GM18505 (cell line): Measurements from ENCODE around the gene HIPK2.

Source experiments
- ATAC-seq: cut with Tn5 transposase; IDR thresholded peaks from one replicate; pipeline ENCODE4 v1.9.1; 2021; ENCODE audit not compliant: unreplicated experiment
- POLR2A ChIP-seq: IDR thresholded peaks from 4 replicates; pipeline ENCODE4 v1.6.1; 2011; ENCODE audit warnings: borderline replicate concordance; ENCODE audit not compliant: insufficient read depth, insufficient read length; ENCODE audit errors: extremely low read depth

HIPK2 gene

DNA sequence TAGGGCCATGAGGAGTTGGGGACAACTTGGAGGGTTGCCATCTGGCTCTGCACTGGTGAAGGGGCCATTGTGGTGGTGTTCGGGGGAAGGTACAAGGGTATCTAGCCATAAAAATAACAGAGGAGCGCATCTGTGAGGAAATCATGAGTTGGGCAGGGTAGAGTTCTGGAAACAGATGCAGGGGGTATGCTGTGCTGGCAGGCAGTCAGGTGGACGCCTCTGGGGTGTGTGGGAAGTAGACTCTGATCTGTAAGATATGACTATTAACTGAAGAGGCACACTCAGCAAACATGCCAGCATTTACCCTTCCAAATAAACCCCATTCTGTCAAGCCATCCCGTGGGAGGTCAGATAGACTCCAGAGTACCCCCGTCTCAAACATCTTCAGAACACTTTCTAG lies 174.5 kb downstream of the HIPK2 start:
- no peak for TF ChIP-seq POLR2A
- no peak for ATAC-seq

DNA sequence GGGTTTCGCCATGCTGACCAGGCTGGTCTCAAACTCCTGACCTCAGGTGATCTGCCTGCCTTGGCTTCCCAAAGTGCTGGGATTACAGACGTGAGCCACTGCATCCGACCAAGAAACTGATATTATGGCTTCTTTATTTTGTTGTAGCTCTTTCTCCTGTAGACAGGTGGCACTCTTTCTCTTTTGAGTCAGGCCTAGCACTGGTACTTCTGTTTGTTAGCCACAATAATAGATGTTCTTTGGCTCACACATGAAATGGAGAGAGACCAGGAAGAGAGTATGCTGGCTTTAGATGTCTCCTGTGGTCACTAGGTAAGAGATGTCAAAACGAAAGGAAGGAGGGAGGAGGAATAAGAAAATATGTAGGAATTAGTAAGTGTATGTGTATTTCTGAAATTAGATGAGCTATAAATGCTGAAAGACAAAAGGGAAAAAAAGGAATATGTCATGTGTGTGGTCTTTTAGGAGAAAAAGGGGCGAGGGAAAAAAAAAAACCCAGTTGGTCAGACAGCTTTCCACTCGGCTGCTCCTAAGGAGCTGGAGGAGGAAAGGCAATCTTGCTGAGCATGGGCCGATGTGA lies 175.6 kb downstream of the HIPK2 start:
- no peak for TF ChIP-seq POLR2A
- no peak for ATAC-seq

DNA sequence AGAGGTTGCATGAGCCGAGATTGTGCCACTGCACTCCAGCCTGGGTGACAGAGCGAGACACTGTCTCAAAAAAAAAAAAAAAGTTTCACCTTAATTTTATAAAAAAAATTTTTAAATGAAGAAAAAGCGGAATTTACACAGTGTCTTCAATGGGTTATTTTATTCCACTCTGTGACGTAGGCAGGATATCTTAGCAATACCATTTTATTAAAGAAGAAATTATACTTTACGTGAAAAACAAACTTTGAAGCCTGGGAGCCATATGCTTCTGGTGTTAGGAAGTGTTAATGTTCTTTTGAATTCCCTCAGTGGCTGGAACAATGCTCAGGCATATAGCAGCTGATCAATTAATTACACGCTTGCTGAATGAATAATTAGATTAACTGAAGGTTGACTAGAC lies 176.6 kb downstream of the HIPK2 start:
- no peak for ATAC-seq
- TF ChIP-seq POLR2A: no peak

DNA sequence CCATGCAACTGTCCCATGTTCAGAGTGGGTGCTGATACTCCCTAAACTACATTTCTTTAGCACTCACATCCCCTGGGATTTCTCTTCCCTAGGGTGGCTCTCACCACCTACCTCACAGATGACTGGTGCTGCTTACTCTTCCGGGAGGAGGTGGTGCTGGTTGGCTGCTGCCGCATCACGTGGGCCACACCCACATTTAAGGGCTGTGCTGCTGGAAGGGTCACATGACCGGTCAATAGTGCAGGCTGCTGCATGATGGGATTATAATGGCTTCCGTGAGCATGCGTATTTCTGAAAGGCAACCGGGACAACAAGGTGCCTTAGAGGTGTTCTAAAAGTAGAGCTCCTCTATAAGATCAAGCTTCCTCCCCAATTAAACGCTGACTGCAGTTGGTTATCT lies 177.5 kb downstream of the HIPK2 start:
- no peak for TF ChIP-seq POLR2A
- no peak for ATAC-seq

DNA sequence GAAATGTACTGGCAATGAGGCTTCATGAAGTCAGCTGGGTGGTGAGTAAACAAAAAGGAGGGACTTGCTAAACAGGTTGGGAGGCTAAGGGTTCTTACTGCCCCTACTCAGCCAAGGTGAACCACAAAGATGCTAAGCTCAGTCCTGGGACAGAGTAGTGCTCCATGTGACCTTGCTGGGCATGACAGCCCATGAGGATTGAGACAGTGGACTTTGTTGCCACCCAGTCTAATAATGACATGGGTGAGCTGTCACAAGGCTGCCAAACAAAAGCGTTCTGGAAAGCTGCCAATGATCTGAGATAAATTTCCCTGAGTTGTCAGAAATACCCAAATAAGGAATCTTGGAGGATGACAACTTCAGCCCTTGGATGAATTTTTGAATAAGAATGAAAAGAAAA lies 179.2 kb downstream of the HIPK2 start:
- no peak for TF ChIP-seq POLR2A
- no peak for ATAC-seq

DNA sequence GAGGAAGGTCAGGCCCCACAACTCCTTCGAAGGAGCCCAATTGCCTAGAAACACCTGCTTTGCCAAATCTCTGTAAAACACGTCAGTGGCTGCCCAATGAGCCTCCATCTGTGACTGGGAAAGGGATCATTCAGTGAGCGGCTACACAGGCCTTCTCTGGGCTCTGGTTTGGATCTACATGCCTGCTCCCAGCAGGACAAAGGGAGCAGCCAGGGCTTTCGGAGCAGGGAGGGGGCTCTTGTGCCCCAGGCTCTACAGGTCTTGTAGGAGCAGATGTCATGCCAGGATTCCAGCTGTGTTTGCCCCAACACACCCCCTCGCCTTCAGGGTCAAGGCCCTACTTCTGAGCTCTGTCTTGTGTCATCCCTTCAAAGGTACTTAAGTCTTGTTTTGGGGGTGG lies 180.8 kb downstream of the HIPK2 start:
- no peak for TF ChIP-seq POLR2A
- ATAC-seq: no peak

DNA sequence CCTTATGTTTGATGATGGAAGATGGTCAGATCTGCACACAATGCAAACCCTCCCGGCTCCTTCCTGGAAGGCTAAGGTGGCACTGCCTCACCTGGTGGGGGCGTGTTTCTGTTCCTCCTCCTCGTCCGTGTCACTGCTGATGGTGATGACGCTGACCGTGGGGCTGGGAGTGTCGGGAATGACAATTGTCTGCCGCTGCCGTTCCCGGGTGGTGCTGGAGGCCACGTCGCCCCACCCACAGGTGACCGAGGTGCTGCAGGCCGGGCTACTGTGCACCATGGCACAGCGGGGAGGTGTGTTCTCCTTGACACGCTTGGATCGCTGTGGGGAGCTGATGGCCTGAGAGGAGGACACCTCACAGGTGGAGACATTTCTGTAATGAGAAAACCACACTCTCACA lies 181.2 kb downstream of the HIPK2 start:
- TF ChIP-seq POLR2A: no peak
- no peak for ATAC-seq

DNA sequence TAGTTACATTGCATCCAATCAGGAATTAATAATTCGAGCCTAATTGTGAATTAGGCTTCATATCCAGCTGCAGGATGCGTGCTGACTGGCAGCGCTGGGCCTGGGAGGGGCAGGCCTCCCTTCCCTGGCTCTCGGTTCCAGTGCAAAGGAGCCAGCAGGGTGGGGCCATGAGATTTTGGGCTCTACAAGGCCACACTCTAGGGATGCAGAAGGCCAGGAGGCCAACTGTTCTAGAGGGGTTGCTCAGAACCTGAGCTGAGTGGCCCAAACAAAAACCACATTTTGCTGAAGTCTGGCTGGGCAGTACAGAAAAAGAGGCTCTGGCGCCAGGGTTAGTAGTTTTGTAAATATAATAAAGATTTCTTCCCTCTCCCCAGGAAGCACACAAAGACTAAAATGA lies 182.0 kb downstream of the HIPK2 start:
- ATAC-seq: no peak
- no peak for TF ChIP-seq POLR2A

DNA sequence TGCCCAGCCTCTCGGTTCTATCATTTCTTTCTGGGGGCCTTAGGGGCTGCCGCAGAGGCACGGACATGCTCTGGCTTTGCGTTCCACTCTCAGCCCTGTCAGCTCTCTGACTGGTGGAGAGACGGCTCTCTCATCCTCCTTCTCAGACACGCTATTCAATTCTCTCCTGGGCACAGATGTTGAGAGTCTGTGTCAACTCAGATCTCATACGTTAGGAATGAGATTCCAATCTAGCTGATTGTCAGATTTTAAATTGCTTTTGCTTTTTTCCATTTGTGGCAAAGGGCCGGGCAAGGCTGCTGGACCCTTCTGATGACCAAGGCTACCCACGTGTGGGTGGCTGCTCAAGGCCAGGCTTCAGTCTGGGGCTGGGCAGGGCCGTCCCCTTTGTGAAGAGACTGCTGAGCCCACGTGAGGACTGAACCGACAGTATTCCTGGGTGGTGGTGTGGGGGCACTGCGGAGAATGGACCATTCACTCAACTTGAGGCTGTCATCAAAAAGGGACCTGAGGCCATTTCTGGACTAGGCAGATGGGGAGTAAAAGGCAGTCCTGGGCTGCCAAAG lies 182.8 kb downstream of the HIPK2 start:
- TF ChIP-seq POLR2A: no peak
- no peak for ATAC-seq

DNA sequence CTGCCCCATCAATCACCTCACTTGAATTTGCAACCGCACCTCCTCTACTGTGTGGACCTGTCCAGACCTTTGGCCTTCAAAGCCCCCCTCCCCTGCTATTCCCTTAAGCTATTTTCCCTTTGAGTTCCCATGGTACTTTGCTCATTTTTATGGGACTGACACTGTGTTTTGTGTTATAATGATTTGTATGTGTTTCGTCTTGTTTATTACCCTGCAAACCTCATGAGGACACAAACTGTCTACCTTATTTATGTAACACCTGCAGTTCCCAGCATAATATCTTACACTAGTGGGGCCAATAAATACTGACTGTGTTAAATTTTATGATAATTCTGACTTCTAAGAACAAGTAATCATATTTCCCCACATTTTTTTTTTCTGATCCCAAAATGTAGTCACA lies 183.7 kb downstream of the HIPK2 start:
- ATAC-seq: no peak
- TF ChIP-seq POLR2A: no peak

DNA sequence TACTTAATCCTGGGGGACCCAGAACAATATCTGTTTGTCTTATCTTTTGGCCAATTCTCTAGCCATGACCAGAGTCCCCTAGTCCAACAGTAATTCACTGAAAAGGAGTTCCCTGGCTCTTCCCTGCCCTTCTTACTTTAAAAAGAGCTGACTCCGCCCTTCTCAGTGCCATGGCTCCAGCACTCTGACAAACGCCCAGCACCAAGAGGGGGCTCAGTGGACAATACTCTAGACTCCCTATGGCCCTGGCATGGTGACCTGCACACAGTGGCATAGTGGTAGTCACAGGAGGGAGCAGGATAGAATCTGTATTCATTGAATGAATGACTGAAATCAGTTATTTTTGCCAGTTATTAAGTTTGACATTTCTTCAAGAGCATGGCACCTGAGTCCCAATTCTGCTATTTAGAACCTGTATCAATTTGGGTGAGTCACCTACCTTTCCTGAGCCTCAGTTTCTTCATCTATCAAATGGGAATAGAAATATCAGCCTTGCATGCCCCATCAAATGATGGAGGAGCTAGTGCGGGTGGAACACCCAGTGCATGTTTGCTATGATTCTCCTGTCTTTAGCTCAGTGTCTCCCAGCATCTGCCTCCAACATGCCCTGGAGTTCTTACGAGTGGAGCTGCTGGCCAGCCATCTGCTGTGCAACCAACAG lies 184.9 kb downstream of the HIPK2 start:
- no peak for TF ChIP-seq POLR2A
- ATAC-seq: no peak

DNA sequence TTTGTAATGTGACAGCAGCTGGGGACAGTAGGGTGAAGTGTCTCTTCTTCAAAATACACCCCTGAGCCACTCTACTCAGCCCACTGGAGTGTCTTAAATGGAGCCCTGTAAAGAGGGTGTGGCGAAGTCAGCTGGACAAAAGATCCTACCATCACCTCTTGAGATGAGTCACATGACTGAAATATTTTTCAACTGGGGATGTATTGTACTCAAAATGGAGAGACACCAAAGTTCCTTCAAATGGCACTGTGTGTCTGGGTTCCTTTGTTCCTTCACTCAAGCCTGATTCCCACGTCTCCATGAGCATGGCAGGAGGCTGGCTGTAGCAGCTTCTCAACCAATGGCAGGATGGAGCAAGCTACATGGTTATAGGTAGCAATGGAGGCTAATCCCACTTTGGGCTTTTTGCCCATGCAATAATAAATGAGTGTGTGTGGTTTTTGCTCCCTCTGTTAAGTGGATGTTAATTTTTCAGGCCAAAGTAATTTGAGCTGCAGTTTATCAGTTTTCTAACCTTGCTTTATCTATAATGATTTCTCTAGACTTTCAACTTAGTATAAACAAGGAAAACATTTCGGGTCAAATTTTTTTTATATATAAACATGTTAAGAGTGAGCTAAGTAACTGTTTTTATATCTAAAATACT lies 186.1 kb downstream of the HIPK2 start:
- ATAC-seq: no peak
- no peak for TF ChIP-seq POLR2A

DNA sequence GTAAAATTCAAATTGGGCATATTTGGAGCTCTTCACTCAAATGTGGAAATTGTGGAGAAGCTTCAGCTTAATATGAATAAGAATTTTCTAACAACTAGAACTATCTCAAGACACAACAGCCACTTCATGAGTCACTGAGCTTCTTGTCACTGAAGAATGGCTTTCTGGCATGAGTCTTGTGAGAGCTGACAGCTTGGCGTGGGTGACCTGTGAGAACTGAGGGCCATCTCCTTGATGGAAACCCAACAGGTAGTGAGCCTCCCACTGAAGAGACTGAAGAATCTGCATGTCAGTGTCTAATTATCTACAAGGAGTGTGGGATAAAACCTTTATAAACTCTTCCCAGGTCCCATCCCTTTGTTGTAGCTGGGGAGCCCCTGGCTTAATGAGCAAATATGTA lies 188.3 kb downstream of the HIPK2 start:
- no peak for TF ChIP-seq POLR2A
- ATAC-seq: no peak

DNA sequence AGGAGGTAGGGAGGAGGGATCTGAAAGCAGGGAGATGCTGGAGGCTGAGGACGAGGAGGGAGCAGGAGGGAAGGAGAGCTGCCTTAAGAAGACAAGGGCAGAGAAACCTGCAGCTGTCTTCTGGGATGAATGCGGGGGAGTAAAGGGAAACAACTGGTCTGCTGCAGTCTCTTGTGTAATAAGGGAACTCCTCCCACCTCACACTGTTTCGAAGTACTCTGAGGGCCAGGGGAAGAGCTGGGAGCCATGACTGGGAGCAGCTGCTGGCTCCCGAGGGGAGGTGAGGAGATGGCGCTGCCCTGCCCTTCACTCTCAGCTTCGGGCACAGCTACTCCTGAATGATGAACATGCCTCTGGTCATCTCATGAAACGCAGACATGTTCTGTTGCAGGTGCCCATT lies 189.2 kb downstream of the HIPK2 start:
- ATAC-seq: no peak
- TF ChIP-seq POLR2A: no peak
